Renal pelvis (tissue), 4 donors: ENCODE results near the gene SH3D19. TPM values are rescaled to one million over a fixed set of nuclear protein-coding genes. Genes with fewer than 3 reads are reported as not detected.
"Not testable (repeated sequence)": the region's sequence is repeated elsewhere in the genome, so short reads cannot be mapped to it uniquely, and the experiment has no call there.

Source experiments
- DNase-seq: peaks from one replicate; pipeline ENCODE4 v3.0.0-alpha.2; 2013
- polyA plus RNA-seq, 3 donors: library from polyadenylated mRNA; unstranded; fragments of 120-200 nt; gene quantifications; one replicate each; pipeline ENCODE4 v1.2.1, GENCODE V29; 2013; ENCODE audit not compliant: insufficient read length in 3 of 3

SH3D19 gene
- polyA plus RNA-seq, 3 donors = 24.7 to 31.4 (median 27.6) TPM

- DNase-seq = no peak
Observed at GRCh38 chr4:151157543-151157942, 167.9 kb downstream of the SH3D19 start.

DNA sequence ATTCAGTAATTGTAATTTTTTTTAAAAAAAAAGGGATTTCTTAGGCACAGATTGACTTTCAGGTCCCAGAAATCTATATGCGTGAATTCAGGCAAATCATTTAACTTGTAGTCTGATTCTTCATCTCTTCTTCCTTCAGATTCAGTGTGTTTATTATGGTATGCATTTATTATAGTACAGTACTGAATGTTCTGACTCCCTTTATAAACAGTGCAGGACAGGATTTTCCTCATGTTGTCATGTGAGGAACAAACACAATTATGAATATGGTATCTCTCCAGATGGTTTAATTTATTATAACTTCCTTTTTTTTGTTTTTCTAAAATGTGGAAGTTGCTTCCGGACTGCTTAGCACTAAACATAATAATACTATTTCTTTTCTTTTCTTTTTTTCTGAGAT lies 171.8 kb downstream of the SH3D19 start:
- no peak for DNase-seq

- no peak for DNase-seq
Observed at GRCh38 chr4:151152028-151152427, 173.4 kb downstream of the SH3D19 start.

DNA sequence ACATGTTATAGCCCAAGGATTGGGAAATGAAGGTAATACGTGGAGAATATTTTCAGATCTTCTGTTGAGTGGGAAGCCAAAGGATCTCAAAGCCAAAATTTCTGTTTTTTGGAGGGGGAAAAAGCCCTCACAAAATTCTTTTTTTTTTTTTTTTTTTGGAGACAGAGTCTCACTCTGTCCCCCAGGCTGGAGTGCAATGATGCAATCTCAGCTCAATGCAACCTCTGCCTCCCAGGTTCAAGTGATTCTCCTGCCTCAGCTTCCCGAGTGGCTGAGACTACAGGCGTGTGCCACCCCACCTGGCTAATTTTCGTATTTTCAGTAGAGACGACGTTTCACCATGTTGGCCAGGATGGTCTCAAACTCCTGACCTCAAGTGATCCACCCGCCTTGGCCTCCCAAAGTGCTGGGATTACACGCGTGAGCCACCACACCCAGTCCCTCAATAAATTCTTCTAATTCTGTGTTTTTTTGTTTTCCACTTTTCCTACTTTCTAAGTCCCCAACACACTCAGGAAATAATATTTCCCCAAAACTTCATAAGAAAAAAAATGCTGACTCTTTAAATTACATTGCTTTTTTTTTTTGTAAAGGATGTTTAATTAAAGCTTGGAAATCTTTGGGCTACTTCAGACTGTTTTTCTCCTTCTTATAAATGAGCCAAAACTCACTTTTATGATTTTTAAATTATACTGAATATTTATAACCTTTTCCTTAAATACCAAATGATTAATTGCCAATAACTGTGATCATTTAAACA lies 174.4 kb downstream of the SH3D19 start:
- DNase-seq = no peak

- no peak for DNase-seq
Observed at GRCh38 chr4:151148261-151148660, 177.1 kb downstream of the SH3D19 start.

DNA sequence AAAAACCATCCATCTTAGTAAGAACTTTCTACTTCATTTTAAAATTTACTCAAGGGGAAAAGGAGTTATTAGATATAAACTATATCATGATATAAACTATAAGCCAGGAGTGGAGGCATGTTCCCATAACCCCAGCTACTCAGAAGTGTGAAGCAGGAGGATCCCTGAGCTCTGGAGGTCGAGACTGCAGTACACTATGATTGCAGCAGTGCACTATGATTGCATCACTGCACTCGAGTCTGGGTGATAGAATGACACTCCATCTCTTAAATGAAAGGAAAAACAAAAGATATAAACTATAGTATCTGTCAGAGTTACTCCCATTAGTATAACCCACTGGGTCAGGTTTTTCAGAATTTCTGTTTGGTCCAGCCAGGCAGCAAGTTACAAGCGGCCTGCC lies 178.4 kb downstream of the SH3D19 start:
- DNase-seq = no peak

DNA sequence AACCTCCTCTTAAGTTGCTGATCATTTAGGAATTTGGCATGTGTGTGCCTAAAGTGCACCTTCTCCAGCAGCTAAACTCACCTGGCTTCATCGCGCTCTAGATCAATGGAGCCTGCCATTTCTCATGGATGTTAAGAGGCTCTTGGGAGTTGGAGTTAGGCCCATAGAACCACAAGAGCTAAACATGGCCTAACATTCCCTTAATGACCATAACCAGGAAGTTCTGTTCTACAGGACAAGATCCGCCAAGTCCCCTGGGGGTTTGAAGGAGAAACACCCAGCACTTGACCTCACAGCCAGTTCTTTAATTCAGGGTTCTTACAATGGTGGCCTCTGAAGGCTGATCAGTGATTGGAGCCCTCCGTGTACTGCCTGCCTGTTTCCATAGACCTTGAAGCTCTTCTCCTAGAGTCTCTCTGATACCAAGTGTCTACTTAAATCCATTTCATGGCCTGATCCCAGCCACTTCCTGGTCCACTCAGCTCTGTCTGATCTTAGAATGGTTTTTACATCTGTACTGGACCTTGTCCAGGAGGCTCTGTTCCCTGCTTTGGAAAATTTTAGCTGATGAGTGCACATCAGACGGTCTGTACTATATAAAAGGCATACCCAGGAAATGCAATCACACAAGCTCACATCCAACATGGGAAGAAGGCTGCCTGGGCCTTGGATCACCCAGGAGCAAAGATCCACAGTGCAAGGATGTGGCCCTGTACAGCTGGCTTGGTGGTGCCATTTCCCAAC lies 180.9 kb downstream of the SH3D19 start:
- DNase-seq = no peak

GRCh38 chr4:151143811-151144210 lies 181.6 kb downstream of the SH3D19 start:
- DNase-seq = no peak

- no peak for DNase-seq
Observed at GRCh38 chr4:151143162-151143561, 182.2 kb downstream of the SH3D19 start.

DNA sequence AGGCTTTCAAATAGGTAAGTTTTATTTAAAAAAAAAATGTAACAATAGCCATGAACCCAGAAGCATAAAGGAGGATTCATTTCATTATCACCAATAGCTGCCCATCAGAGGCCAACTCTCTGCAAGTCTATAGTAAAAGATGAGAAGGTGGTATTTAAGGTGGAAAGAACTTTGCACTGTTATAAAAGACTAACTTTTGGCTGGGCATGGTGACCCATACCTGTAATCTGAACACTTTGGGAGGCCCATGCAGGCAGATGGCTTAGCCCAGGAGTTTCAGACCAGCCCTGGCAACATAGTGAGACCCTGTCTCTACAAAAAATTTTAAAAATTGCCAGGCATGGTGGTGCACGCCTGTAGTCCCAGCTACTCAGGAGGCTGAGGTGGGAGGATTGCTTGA lies 182.6 kb downstream of the SH3D19 start:
- no peak for DNase-seq

- DNase-seq = no peak
Observed at GRCh38 chr4:151139814-151140213, 185.6 kb downstream of the SH3D19 start.

DNA sequence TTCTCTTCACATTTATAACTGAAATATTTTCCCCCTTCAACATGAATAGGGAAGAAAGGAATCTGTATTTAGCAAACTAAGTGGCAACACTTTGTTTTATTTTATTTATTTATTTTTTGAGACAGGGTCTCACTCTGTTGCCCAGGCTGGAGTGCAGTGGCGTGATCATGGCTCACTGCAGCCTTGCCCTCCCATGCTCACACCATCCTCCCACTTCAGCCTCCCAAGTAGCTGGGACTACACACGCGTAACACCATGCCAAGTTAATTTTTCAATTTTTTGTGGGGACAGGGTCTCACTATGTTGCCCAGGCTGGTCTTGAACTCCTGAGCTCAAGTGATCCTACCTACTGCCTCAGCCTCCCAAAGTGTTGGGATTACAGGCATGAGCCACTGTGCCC lies 189.4 kb downstream of the SH3D19 start:
- DNase-seq = not testable (repeated sequence)

GRCh38 chr4:151133311-151133710 lies 192.1 kb downstream of the SH3D19 start:
- DNase-seq = no peak

DNA sequence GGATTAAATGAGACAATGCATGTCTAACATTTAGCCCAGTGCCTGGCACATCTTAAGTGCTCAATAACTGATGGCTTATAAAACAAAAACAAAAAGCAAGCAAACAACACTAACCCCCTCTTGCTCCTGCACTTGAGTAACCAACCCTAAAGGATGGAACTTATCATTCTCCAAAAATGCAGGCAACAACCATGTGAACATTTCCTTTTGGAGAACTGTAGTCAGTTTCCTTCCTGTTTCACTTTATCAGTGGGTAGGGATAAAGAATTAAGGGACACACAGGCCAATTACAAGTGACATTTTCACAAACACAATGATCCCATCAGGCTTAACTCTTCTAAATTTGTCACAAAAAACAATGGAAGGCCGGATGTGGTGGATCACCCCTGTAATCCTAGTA lies 195.6 kb downstream of the SH3D19 start:
- no peak for DNase-seq

GRCh38 chr4:151117371-151117962 lies 207.9 kb downstream of the SH3D19 start:
- DNase-seq = peak; percentile 74

DNA sequence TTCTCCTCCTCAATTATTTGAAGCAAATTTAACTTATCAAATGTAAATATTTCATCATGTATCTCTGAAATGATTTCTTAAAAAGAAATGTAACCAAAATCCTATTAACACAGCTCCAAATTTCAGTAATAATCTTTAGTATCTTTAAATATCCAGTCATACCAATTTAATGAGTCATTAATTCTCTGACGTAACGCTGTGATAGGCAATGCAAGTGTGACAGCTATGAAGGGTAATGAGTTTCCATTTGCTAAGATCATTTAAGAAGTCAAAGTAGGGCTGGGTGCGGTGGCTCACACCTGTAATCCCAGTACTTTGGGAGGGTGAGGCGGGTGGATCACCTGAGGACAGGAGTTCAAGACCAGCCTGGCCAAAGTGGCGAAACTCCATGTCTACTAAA lies 210.4 kb downstream of the SH3D19 start:
- DNase-seq = no peak

- DNase-seq = no peak
Observed at GRCh38 chr4:151114338-151114737, 211.1 kb downstream of the SH3D19 start.

DNA sequence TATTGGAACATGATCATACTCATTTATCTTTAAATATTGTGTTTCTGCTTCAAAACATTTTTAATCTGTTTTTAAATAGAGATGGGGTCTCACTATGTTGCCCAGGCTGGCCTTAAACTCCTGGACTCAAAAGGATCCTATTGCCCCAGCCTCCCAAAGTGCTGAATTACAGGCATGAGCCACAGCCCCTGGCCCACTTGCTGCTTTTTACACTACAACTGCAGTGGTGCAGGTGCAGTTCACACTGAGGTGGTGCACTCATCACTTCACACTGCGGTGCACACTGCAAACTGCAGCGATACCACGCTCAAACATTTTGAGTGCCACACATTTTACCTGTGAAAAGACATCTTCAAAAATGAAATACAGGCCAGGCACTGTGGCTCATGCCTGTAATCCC lies 215.2 kb downstream of the SH3D19 start:
- DNase-seq = no peak

- DNase-seq = no peak
Observed at GRCh38 chr4:151107063-151107462, 218.3 kb downstream of the SH3D19 start.

DNA sequence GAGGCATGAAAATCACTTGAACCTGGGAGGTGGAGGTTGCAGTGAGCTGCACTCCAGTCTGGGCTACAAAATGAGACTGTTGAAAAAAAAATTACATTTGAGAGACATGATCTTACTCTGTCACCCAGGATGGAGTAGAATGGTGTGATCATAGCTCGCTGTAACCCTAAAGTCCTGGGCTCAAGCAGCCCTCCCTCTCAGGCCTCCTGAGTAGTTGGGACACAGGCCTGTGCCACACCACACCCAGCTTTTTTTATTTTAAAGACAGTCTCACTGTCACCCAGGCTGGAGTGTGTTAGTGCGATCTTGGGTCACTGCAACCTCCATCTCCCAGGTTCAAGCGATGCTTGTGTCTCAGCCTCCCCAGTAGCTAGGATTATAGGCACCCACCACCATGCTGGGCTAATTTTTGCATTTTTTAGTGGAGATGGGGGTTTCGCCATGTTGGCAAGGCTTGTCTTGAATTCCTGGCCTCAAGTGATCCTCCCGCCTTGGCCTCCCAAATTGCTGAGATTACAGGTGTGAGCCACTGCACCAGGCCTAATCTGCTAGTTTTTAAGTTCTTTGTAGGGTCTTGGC lies 219.9 kb downstream of the SH3D19 start:
- no peak for DNase-seq

DNA sequence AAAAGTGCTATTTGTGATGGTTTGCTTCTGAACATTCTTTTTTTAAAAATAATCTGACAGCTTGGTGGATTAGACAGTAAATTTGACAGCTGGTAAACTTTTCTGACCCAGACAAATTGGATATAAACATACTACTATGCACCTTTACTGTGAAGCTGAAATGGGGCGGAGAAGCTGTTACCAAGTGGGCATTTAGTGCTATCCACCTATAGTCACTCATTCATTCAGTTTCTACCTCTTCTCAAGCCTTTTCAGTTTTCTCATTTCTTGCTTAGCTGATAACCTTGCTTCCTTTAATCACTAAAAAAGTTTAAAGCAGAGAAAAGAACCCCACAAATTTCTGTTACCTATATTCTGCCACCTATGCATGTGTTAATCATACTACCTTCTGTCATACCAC lies 220.8 kb downstream of the SH3D19 start:
- no peak for DNase-seq

DNA sequence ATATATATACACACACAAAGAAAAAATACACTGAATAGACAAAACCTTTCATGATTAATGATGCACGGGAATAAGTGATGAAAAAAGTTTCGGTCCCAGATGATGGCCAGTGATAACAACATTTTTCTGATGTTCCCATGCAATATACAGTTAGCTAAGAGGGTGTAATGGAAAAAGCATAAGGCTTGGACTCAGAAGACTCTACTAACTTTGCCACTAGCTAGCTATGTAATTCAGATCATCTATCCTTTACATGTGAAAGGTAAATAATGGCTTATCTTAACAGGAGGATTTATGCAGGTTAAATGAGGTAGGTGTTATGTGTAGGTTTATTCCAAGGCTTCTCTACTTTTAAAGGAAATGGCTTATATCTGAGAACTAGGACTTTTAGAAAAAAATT lies 221.6 kb downstream of the SH3D19 start:
- DNase-seq = no peak

DNA sequence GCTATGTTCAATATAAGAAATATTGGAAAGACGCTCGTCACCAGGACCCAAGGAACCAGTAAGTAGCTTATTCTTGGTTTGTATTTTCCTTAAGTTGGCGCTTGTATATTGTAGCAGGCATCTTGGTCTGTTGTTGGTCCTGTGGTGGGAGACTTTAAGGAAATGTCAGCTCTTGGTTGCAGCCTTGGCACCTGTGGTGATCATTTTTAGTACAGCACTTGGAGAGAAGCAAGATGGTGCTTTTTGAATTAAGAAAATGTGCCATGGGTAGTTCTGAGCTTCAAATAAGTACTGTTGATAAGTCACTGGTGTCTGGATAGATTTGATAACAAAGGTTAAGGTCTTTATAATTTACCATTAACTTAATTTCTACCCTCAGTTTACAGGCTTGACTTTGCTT lies 224.9 kb downstream of the SH3D19 start:
- DNase-seq = no peak
